ENCODE data around the gene CFL1. TPM values are rescaled to one million over a fixed set of nuclear protein-coding genes. Genes with fewer than 3 reads are reported as not detected.

Gene CFL1
- total RNA-seq, 1 donor from 2014 or later: 1,155 TPM

DNA sequence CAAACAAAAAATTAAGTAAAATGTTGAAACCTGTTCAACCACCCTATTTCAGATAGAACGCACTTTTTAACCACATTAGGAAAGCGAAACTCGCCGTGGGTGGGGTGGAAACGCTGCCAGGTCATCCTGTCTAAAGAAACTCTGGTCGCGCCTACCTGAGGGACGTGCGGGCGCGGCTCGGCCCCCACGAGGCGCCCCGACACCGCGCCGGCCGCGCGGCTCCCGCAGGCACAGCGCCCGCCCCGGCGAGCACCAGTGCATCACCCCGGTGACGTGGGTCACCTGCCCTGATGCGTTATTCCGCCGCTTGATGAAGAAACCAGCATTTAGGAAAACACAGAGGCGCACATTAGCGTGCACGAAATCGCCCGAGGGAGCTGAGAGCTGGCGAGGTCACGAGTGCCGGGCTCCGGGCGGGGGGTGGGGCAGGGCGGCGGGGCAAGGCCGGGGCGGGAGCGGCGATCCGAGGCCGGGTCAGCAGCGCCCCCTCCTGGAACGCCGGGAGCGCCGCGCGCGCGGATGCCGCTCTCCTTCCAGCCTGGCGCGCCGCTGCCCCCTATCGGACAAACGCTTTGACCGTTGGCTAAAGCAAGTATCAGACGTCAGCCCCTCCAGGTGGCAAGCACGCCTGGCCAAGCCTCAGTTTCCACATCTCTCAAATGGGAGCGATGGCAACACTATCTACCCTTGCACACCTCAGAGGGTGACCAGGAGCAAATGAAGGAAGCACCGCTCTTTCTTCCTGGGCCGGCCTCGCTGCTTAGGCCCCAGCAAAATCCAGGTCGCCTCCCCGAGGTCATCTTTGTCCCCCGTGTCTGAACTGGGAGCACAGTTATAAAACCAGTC, 39.9 kb downstream of the CFL1 start:
- peak overlapping the region; percentile 79 for H3K4me3 Mint-ChIP-seq (ENCODE audit: low read depth)
- peaks cover 18% of the 10 kb centered on the region for H3K4me1 Mint-ChIP-seq (ENCODE audit: low read depth)
- peak overlapping the region; percentile 65 for H3K27ac Mint-ChIP-seq
- H3K27me3 Mint-ChIP-seq (ENCODE audit: low read depth): no peaks in the 10 kb centered on the region
- H3K9me3 Mint-ChIP-seq: no peaks in the 10 kb centered on the region
- intact Hi-C loops (cut with micrococcal nuclease): loop anchor here (1.0 to 10.0 kb wide), 4 partner anchors 38 to 171 kb away; partner anchors contain the start of genes AP5B1 and KAT5
- H3K36me3 Mint-ChIP-seq (ENCODE audit: low read depth): peaks cover 5% of the 10 kb centered on the region
- DNase-seq (ENCODE audit: low spot score): peak; percentile 87

DNA sequence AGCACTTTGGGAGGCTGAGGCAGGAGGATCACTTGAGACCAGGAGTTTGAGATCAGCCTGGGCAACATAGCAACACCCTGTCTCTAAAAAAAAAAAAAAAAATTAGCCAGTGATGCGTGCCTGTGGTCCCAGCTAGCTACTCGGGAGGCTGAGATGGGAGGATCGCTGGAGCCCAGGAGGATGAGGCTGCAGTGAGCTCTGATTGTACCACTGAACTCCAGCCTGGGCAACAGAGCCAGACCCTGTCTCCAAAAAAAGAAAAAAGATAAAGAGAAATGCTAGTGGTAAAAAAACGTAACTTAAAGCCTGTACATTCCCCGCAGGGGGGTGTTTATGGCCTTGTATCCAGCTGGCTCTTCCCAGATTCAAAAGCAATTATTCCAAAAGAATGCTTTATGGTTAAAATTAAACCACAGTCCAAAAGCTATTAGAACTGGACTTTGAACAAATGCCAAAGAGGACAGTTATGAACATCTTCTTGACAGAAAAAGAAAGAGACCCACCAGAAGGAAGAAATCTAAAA, 40.6 kb downstream of the CFL1 start:
- no peaks in the 10 kb centered on the region for H3K9me3 Mint-ChIP-seq
- intact Hi-C loops (cut with micrococcal nuclease): loop anchor here (10.0 kb wide), 1 partner anchor 53 kb away; no protein-coding TSS in a partner anchor
- H3K27ac Mint-ChIP-seq: peak overlapping the region; percentile 65
- no peaks in the 10 kb centered on the region for H3K27me3 Mint-ChIP-seq (ENCODE audit: low read depth)
- peaks cover 18% of the 10 kb centered on the region for H3K4me1 Mint-ChIP-seq (ENCODE audit: low read depth)
- H3K4me3 Mint-ChIP-seq (ENCODE audit: low read depth): peak overlapping the region; percentile 79
- peaks cover 5% of the 10 kb centered on the region for H3K36me3 Mint-ChIP-seq (ENCODE audit: low read depth)
- DNase-seq (ENCODE audit: low spot score): no peak

DNA sequence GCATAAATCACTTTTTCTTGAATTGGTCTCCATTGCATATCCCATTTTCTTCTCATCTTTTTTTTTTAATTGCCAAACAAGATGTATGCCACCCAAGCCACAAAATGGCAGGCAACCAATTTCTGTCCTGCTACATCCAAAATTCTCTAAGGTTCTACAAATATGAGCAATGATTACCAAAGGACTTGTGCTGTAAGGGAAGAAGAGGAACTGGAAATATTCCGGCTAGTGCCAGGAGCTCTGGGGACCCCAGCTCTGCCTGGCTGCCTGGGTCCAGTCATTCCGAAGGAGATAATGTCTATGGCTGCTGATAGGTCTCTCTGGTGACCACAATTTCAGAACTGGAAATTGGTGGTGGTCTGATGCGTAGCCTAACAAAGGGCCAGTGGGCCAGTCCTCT, 41.3 kb downstream of the CFL1 start:
- intact Hi-C loops (cut with micrococcal nuclease): loop anchor here (10.0 kb wide), 1 partner anchor 52 kb away; no protein-coding TSS in a partner anchor
- Mint-ChIP-seq H3K9me3 (no peaks in the 10 kb centered on the region), H3K36me3 (ENCODE audit: low read depth) (peaks cover 5% of the 10 kb centered on the region), H3K27me3 (ENCODE audit: low read depth) (peaks cover 2% of the 10 kb centered on the region), H3K4me3 (ENCODE audit: low read depth) (no peak overlapping the region), H3K27ac (peak overlapping the region; percentile 67), H3K4me1 (ENCODE audit: low read depth) (peaks cover 18% of the 10 kb centered on the region)
- DNase-seq (ENCODE audit: low spot score): no peak

DNA sequence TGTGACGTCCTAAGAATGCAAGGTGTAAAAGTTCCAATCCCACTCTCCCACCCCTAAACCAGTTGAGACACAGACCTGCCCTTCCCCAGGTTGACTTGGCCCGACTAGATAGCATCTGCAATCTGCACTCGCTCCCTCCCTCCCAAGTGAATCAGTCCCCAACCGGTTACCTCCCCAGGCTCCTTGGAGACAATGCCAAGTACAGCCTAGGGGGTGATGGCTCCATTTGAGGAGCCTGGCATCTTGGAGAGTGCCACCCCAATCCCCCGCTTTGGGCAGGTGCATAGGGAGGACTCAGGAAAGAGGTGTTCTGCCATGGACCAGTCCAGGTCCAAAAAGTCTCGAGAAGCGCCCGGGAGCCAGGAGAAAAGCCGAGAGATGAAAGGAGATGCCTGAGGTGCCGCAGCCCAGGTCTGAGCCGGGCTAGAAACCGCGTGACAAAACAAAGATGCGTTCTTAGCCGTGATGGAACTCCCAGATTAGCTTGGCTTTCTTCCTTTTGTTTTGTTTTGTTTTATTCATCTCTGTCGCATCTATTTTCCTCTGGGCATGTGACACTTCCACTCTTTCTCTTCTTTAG, 42.9 kb downstream of the CFL1 start:
- Mint-ChIP-seq H3K4me1 (ENCODE audit: low read depth) (peaks cover 18% of the 10 kb centered on the region), H3K4me3 (ENCODE audit: low read depth) (no peak overlapping the region), H3K9me3 (no peaks in the 10 kb centered on the region), H3K36me3 (ENCODE audit: low read depth) (peaks cover 5% of the 10 kb centered on the region), H3K27me3 (ENCODE audit: low read depth) (peaks cover 5% of the 10 kb centered on the region), H3K27ac (no peak overlapping the region)
- no peak for DNase-seq (ENCODE audit: low spot score)
- intact Hi-C loops (cut with micrococcal nuclease): loop anchor here (10.0 kb wide), 1 partner anchor 50 kb away; no protein-coding TSS in a partner anchor

DNA sequence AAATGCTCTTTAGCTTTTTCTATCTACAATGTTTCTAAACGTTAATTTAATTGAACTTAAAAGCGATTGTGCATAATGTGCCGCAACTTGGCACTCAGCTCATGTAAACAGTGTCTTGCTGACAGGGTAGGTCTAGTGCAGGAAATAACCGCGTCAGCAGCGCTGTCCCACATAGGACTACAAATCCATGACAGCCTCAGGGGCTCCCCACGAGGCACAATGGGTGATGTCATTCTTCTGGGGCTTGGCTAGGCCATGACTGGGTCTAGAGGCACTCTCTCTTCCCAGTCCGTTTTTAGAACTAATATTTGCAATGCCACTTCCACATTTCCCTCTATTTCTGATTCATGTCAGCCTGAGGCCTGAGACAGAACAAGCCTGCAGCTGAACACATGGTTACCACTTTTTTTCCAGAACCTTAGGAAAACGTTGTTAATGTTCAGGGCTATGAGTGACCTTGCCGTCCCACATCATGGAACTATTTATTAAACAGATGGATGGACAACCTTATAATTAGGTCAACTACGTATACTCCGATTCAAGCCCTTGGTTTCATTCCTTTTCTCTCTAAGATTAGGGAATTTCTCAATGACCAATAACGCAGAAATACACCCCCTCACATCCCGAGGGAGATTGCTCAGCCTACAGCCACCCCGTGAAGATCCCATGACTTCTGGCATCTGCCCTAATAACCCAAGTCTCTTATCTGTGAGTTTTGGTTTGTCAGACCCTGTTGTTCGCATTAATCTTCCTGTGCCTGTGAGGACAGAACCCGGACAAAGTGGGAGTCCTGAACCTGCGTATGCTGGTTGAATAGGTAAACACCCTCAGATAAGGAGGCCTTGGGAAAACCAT, 43.6 kb downstream of the CFL1 start:
- peaks cover 5% of the 10 kb centered on the region for H3K36me3 Mint-ChIP-seq (ENCODE audit: low read depth)
- H3K4me3 Mint-ChIP-seq (ENCODE audit: low read depth): no peak overlapping the region
- intact Hi-C loops (cut with micrococcal nuclease): loop anchor here (10.0 kb wide), 1 partner anchor 50 kb away; no protein-coding TSS in a partner anchor
- no peaks in the 10 kb centered on the region for H3K9me3 Mint-ChIP-seq
- peaks cover 18% of the 10 kb centered on the region for H3K4me1 Mint-ChIP-seq (ENCODE audit: low read depth)
- peaks cover 5% of the 10 kb centered on the region for H3K27me3 Mint-ChIP-seq (ENCODE audit: low read depth)
- DNase-seq (ENCODE audit: low spot score): no peak
- H3K27ac Mint-ChIP-seq: no peak overlapping the region

DNA sequence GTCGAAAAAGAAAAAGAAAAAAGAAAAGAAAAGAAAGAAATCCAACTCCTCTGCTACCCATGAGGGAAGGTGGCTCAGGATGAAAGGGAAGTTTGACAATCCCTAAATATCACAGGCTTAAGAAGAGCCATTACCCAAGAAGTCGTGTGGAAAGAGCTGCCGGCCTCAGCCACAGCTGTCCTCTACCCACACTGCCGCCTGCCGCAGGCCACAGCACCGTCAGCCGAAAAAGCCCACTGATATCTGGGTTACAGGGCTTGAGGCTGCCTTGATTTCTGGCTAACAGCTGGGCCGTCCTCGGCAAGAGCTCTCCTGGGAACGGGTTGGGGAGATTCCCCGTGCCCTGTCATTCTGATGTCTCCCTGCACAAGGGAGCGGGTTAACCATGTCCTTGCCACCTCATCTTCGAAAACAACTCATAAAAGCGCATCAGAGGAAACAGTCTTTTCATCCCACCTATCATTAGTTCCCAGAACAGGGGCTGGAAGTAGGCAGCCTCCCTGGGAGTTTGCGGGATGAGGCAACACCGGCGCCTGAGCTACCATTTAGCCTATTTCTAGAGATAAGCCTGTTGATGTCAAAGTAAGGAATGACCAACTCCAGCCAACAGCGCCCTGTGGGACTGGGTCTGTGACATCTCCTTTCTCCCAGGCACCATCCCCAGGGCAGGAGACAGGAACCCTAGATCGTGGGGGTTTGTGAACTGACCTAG, 46.1 kb downstream of the CFL1 start:
- Mint-ChIP-seq H3K36me3 (ENCODE audit: low read depth) (peaks cover 5% of the 10 kb centered on the region), H3K27ac (no peak overlapping the region), H3K27me3 (ENCODE audit: low read depth) (peaks cover 12% of the 10 kb centered on the region), H3K4me3 (ENCODE audit: low read depth) (no peak overlapping the region), H3K9me3 (no peaks in the 10 kb centered on the region), H3K4me1 (ENCODE audit: low read depth) (peaks cover 5% of the 10 kb centered on the region)
- intact Hi-C loops (cut with micrococcal nuclease): loop anchor here (10.0 kb wide), 1 partner anchor 47 kb away; no protein-coding TSS in a partner anchor
- no peak for DNase-seq (ENCODE audit: low spot score)

DNA sequence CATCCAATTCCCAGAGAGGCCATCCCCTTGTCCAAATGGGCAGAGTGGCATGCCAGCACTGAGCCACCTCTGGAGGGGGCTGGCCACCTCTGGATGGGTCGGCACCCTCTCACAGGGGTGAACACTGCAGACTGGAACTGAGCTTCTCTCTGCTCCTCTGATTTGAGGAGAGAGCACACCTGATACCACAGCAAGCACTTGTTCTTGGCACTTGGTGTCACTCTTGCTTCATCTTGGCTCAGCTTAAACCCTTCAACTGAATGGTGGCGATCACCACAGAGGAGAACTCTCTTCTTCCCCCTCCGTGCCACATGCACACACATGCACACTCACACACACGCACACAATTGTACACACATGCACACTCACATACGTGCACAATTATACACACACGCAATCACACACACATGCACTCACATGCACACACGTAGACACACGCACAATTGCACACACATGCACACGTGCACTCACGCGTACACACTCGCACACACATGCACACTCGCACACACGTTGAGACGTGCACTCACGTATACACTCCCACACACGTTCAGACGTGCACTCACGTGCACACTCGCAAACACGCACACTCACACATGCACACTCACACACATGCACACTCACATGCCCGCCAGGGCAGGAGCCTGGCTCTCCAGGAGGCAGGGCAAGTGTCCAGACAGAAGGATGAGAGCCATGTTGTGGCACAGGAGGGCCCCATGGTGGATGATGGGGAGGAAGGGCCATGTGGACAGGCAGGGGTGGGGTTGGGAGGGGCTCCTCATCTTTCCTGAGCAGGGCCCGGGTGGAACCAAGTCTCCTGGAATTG, 47.7 kb downstream of the CFL1 start:
- no peaks in the 10 kb centered on the region for H3K4me1 Mint-ChIP-seq (ENCODE audit: low read depth)
- no peak overlapping the region for H3K4me3 Mint-ChIP-seq (ENCODE audit: low read depth)
- no peaks in the 10 kb centered on the region for H3K9me3 Mint-ChIP-seq
- intact Hi-C loops (cut with micrococcal nuclease): loop anchor here (10.0 kb wide), 1 partner anchor 45 kb away; no protein-coding TSS in a partner anchor
- peaks cover 12% of the 10 kb centered on the region for H3K27me3 Mint-ChIP-seq (ENCODE audit: low read depth)
- no peak overlapping the region for H3K27ac Mint-ChIP-seq
- H3K36me3 Mint-ChIP-seq (ENCODE audit: low read depth): no peaks in the 10 kb centered on the region
- DNase-seq (ENCODE audit: low spot score): no peak

DNA sequence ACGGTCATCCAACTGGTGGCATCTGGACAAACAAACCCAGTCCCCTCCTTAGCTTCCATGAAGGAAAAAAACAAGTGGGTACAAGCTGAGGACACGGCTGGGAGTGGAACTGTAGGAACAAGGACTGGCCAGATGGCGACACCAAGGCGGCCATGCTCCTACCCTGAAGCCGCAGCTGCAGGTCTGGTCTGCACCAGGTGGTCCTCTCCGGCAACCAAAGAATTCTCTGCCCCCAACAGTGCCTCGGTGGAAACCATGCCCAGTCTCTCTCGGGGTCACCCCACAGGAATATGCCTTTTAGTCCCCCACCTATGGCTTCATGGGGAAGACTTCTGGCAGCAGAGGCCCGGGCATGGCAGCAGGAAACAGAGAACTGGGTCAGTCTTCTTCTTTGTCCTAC, 48.5 kb downstream of the CFL1 start:
- H3K27me3 Mint-ChIP-seq (ENCODE audit: low read depth): peaks cover 12% of the 10 kb centered on the region
- no peaks in the 10 kb centered on the region for H3K4me1 Mint-ChIP-seq (ENCODE audit: low read depth)
- H3K9me3 Mint-ChIP-seq: no peaks in the 10 kb centered on the region
- H3K36me3 Mint-ChIP-seq (ENCODE audit: low read depth): no peaks in the 10 kb centered on the region
- no peak overlapping the region for H3K27ac Mint-ChIP-seq
- DNase-seq (ENCODE audit: low spot score): no peak
- H3K4me3 Mint-ChIP-seq (ENCODE audit: low read depth): no peak overlapping the region
- intact Hi-C loops (cut with micrococcal nuclease): no loop called here

DNA sequence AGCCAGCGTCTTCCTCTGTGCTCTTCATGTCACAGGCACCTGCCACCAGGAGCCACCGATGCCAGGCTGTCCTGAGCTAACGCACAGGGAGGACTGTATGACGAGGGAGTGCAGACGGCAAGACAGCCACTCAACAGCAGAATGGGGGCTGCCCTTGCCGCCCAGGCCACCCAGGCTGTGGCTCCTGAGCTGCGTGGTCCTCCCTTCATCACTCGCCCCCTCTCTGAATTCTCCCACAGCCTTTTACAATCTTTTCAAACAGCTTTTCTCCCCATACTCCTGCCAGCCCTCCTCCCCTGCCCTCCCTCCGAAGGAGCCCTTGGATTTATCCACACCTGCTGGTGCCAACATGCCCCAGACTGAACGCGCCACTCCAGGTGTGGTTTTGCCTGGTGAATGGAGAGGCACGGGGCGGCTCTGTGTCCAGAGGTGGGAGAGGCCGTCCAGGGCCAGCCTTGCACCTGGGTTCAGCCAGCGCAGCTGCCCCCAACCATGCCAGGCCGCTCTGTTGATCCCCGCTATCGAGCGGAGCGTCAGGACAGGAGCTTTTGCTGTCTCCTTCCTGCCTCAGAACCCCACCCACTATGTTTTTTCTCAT, 49.1 kb downstream of the CFL1 start:
- intact Hi-C loops (cut with micrococcal nuclease): no loop called here
- no peaks in the 10 kb centered on the region for H3K9me3 Mint-ChIP-seq
- H3K27ac Mint-ChIP-seq: no peak overlapping the region

DNA sequence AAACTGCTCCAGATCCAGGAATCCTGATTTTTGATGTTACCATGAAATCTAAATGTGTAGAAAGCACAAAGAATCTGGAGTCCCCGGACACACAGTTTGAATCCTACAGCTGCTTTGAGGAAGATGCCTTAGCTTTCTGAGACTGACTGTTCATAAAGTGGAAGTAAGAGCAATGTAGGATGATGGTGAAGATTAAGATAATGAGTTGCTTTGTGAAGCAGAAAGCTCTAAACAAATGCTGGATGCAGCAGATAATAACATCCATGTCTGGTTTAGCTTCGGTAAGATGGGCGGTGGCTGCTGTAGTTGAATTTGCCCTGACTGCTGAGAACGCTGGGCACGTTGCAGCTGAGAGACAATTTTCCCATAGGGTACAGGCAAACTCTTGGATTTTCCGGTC, 51.0 kb downstream of the CFL1 start:
- no peak for DNase-seq (ENCODE audit: low spot score)
- H3K4me3 Mint-ChIP-seq (ENCODE audit: low read depth): no peak overlapping the region
- H3K27ac Mint-ChIP-seq: no peak overlapping the region
- no peaks in the 10 kb centered on the region for H3K4me1 Mint-ChIP-seq (ENCODE audit: low read depth)
- no peaks in the 10 kb centered on the region for H3K36me3 Mint-ChIP-seq (ENCODE audit: low read depth)
- H3K27me3 Mint-ChIP-seq (ENCODE audit: low read depth): peaks cover 28% of the 10 kb centered on the region
- no peaks in the 10 kb centered on the region for H3K9me3 Mint-ChIP-seq
- intact Hi-C loops (cut with micrococcal nuclease): no loop called here

More for the DNA sequence above, 49.1 kb downstream of the CFL1 start:
- Mint-ChIP-seq H3K27me3 (ENCODE audit: low read depth) (peaks cover 16% of the 10 kb centered on the region), H3K36me3 (ENCODE audit: low read depth) (no peaks in the 10 kb centered on the region), H3K4me3 (ENCODE audit: low read depth) (no peak overlapping the region), H3K4me1 (ENCODE audit: low read depth) (no peaks in the 10 kb centered on the region)
- DNase-seq (ENCODE audit: low spot score): no peak

Data from activated T-helper 2 cell treated with anti-CD3 and anti-CD28 coated beads, Interferon-gamma antibody, Interleukin-2, Interleukin-4, amounts not matched to agents 10 μg/mL and 5 μg/mL and 100 μg/mL, durations not matched to agents 14 hours and 24 hours and 36 hours (primary cell).